Measurements from ENCODE around the gene ATRNL1. TPM values are rescaled to one million over a fixed set of nuclear protein-coding genes. Genes with fewer than 3 reads are reported as not detected.

The ATRNL1 gene
- total and polyA plus RNA-seq, 2 of the 8 experiments (the other 6 are each of a cell fraction or from before 2014, with no cell fraction given): 5.1 to 17.6 TPM

DNA sequence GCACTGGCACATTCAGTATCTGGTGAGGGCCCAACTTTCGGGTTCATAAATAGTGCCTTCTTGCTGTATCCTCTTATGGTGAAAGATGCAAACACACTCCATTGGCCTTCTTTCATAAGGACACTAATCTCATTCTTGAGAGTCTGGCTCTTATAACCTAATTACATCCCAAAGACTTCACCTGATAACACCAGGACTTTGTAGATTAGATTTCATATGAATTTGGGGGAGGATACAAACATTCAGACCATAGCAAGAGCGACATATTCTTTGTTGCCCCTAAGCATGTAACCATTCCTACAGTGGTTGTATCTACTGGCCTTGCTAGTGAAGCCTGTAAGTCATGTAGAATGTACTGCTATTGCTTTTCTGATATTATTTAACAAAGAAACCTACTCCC, 654.6 kb downstream of the ATRNL1 start:
- no peaks in the 10 kb centered on the region for H3K23me2 ChIP-seq (ENCODE audit: low read depth, low read length)
- WGBS, 2 experiments (ENCODE audit: extremely low coverage in 1 of 2, insufficient coverage in 1 of 2, insufficient read length in 1 of 2, insufficient replicate concordance in 2 of 2, low coverage in 1 of 2, low lambda C conversion rate in 2 of 2, missing lambda C conversion rate in 1 of 2): 92% methylated on average over 2 of the region's 2 CpGs; no CpG with 5 or more reads in 1 of the 2 experiments
- no peak for DNase-seq (ENCODE audit: low read depth in 1 of 2, low spot score in 2 of 2)

More for the DNA sequence above, 654.6 kb downstream of the ATRNL1 start:
- H2AK5ac ChIP-seq (ENCODE audit: low read depth, low read length): no peak overlapping the region
- CTCF ChIA-PET (ENCODE audit: partially characterized antibody): no interaction called here
- H3K4me3 ChIP-seq (ENCODE audit: extremely low read depth in 1 of 4, insufficient read depth in 2 of 4, low read depth in 3 of 4, low read length in 4 of 4): no peak overlapping the region
- no peak overlapping the region for H3K56ac ChIP-seq (replicated peaks; ENCODE audit: insufficient read length, low read depth, low read length)
- no peaks in the 10 kb centered on the region for H3K79me2 ChIP-seq (ENCODE audit: control insufficient read depth in 1 of 2, insufficient read depth in 2 of 2, low read length in 2 of 2)
- H3K9me3 ChIP-seq (ENCODE audit: insufficient read depth in 2 of 2, low read depth in 1 of 2, low read length in 1 of 2): 0 out of 4 replicates have a peak, but pooled peaks cover 0 to 3% of the 10 kb centered on the region in 2 experiments
- H4K5ac ChIP-seq (ENCODE audit: insufficient read length, low read depth, low read length): no peak overlapping the region
- no peaks in the 10 kb centered on the region for H3K27me3 ChIP-seq (replicated peaks in 1 of 4; ENCODE audit: control insufficient read depth in 3 of 4, extremely low read depth in 1 of 4, insufficient read depth in 3 of 4, low read length in 3 of 4)
- H2BK12ac ChIP-seq (ENCODE audit: low read depth, low read length): no peak overlapping the region
- no peak overlapping the region for H2BK20ac ChIP-seq (ENCODE audit: low read length)
- no peak overlapping the region for H2AFZ ChIP-seq (ENCODE audit: low read length)
- H3K79me1 ChIP-seq (ENCODE audit: low read depth, low read length): no peaks in the 10 kb centered on the region
- no peaks in the 10 kb centered on the region for H3K36me3 ChIP-seq (ENCODE audit: control insufficient read depth in 2 of 4, insufficient read depth in 4 of 4, low read length in 3 of 4)
- no peak overlapping the region for H3K14ac ChIP-seq (ENCODE audit: insufficient read length)
- H4K91ac ChIP-seq (replicated peaks; ENCODE audit: insufficient read length, low read length): no peak overlapping the region
- no peak overlapping the region for H2BK5ac ChIP-seq (ENCODE audit: low read depth, low read length)
- no peaks in the 10 kb centered on the region for H4K20me1 ChIP-seq (replicated peaks in 1 of 2; ENCODE audit: control insufficient read depth in 1 of 2, insufficient read depth in 2 of 2, low read length in 2 of 2)
- H3K18ac ChIP-seq (ENCODE audit: extremely low read depth, low read length): no peak overlapping the region
- no peak overlapping the region for H3K9ac ChIP-seq (replicated peaks in 1 of 4; ENCODE audit: extremely low read depth in 1 of 4, low read depth in 3 of 4, low read length in 3 of 4)
- no peak overlapping the region for H3K23ac ChIP-seq (ENCODE audit: insufficient read length)
- H2BK120ac ChIP-seq (replicated peaks; ENCODE audit: low read depth, low read length): no peak overlapping the region
- no peak overlapping the region for H2BK15ac ChIP-seq (ENCODE audit: low read length)
- POLR2A ChIA-PET (ENCODE audit: partially characterized antibody): no interaction called here
- TF ChIP-seq BACH1 (IDR thresholded peaks at IDR 0.05; ENCODE audit: low read length) (no peak), EGR1 (IDR thresholded peaks at IDR 0.05; ENCODE audit: borderline replicate concordance, low read depth, low read length) (no peak), SIX5 (IDR thresholded peaks at IDR 0.05; ENCODE audit: low read depth, low read length) (no peak), CEBPB (IDR thresholded peaks at IDR 0.05; ENCODE audit: low read depth, low read length) (no peak), BRCA1 (IDR thresholded peaks at IDR 0.05; ENCODE audit: low read depth, low read length) (no peak), RAD21 (IDR thresholded peaks at IDR 0.05 in 1 of 2, conservative IDR thresholded peaks at IDR 0.05 in 1 of 2; ENCODE audit: low read depth in 2 of 2, low read length in 2 of 2) (no peak)
- H4K8ac ChIP-seq (ENCODE audit: extremely low read depth, insufficient read depth, low read length): no peak overlapping the region
- H3K27ac ChIP-seq (ENCODE audit: low read depth, low read length): no peak overlapping the region
- H3K4me2 ChIP-seq (ENCODE audit: insufficient read depth in 1 of 2, low read depth in 2 of 2, low read length in 2 of 2): no peak overlapping the region
- no peaks in the 10 kb centered on the region for H3K4me1 ChIP-seq (replicated peaks in 1 of 4; ENCODE audit: control insufficient read depth in 3 of 4, insufficient read depth in 4 of 4, low read length in 3 of 4)
- no peak overlapping the region for H3K4ac ChIP-seq (replicated peaks; ENCODE audit: insufficient read length, low read depth, low read length)
- no peak for FAIRE-seq

Measured in H1 (cell line).